HG02759 (cell line): ENCODE measurements around the gene SPDYC.

Experiments used
- ATAC-seq: cut with Tn5 transposase; IDR thresholded peaks from one replicate; pipeline ENCODE4 v1.9.1; 2021; ENCODE audit warnings: mild to moderate bottlenecking, moderate library complexity; ENCODE audit not compliant: unreplicated experiment

SPDYC gene

GRCh38 chr11:65205602-65205967 is 35.6 kb downstream of the SPDYC start:
- ATAC-seq = no peak

DNA sequence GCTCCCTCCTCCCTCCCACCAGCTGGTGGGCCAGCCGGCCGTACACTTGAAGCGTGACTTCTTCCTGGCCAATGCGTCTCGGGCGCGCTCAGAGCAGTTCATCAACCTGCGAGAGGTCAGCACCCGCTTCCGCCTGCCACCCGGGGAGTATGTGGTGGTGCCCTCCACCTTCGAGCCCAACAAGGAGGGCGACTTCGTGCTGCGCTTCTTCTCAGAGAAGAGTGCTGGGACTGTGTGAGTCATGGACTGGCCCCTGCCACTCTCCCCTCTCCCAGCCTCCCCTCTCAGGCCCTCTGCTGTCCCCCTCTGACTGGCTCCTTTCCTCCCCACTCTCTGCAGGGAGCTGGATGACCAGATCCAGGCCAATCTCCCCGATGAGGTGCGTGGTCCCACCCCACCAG is 36.4 kb downstream of the SPDYC start:
- no peak for ATAC-seq

DNA sequence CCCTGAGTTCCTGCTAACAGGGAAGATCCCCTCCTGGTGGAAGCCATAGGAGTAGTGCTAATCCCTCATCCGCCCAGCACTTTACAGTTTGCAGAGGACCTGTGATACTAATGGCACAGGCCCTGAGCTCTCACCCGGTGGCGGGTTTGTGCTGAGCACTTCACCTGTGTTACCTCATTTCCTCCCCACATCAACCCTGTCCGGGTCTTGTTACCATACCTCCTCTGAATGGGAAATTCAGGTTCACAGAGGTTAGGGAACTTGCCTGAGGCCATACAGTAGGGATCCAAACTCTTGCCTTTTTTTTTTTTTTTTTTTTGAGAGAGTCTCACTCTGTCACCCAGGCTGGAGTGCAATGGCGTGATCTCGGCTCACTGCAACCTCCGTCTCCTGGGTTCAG is 36.9 kb downstream of the SPDYC start:
- ATAC-seq = no peak

DNA sequence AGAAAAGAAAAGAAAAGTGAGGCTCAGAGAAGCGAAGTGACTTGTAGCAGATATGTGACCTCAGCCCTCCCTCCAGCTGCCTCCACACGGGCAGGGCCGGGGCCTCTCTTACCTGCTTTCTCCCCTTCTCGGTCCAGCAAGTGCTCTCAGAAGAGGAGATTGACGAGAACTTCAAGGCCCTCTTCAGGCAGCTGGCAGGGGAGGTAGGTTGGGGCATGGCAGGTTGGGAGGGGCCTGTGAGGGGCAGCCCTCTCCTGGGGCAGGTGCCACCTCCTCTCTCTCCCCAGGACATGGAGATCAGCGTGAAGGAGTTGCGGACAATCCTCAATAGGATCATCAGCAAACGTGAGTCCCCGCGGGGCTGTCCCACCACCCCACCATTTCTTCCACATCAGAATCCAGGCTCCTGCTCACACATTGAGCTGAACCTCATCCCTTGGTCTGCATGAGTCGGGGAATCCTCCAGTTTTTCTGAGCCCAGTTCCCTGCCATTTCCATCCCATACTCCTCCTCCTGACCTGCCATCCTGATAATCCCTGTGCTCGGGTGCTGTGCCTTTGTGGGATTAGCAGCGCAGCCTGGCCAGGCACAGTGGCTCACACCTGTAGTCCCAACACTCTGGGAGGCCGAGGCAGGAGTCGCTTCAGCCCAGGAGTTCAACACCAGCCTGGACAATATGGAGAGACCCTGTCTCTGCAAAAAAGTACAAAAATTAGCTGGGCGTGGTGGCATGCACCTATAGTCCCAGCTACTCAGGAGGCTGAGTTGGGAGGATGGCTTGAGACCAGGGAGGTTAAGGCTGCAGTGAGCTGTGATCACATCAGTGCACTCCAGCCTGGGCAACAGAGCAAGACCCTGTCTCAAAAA is 38.1 kb downstream of the SPDYC start:
- no peak for ATAC-seq

DNA sequence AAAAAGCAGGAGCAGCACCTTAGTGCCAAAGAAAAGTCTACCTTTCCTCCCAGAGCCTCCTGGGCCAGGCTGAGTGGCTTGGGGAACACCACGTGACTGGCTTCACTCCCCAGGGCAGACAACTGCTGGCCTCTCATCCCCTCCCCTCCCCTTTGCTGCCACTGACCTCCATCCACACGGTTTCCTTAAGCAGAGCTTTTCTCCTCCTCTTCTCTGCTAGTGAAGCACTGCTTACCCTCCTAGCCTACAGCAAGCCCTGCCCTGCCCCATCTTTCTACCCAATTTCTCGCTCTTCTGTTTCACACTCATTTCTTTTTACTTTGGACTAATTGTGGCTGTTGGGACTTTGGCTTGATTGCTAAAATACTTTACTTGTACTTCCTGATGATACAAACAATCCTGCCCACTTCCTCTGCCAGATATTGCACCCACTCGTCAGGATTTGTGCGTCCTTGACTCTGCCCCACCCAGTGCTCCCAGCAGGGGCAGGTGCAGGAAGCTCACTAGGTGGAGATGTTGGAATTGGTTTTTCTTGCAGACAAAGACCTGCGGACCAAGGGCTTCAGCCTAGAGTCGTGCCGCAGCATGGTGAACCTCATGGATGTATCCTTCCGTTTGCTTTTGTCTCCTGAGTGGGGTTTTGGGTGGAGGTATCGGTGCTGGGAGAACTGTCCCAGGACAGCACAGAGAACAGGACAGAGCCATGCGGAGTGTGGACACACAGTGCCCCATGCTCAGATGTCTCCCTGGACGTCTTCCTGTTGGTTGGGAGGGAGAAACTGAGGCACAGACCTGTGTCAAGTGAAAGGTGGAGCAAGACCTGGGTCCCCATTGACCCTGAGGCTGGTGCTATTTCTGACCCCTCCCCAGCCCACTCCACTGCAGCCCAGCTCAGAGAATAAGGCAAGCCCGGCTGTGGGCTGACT is 39.0 kb downstream of the SPDYC start:
- ATAC-seq = no peak

DNA sequence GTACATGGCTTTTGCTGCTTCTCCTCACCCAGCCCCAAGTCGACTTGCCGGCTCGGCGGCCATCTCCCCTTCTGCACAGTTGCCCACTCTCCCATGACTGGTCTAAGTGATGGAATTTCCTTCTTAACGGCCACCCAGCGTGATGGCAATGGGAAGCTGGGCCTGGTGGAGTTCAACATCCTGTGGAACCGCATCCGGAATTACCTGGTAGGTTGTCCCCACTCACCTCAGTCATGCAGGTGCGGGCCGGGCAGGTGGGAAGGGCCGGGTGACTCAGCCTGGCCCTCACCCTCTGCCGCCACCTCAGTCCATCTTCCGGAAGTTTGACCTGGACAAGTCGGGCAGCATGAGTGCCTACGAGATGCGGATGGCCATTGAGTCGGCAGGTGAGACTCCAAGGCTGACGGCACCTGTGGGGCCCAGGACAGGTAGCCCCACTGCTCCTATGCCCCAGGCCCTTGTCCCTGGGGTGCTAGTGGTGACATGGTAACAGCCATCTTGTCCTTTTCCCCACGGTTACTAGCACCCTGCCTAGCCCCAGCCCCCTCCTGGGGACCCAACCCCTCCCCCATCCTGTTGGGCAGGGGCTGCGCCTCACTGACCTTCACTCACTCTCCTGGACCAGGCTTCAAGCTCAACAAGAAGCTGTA is 39.8 kb downstream of the SPDYC start:
- no peak for ATAC-seq

DNA sequence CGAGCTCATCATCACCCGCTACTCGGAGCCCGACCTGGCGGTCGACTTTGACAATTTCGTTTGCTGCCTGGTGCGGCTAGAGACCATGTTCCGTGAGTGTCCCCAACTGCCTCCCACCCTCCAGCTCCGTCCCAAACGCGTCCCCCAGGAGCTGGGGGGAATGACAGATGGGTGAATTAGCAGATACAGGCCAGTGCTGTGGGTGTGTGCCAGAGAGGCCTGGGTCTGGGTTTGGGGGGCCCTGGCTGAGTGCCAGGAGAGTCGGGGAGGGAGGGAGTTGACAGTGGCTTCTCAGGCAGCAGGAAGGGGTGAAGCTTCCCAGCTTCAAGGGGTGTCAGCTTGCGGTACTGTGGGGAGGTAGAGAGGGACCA is 40.3 kb downstream of the SPDYC start:
- ATAC-seq = no peak

DNA sequence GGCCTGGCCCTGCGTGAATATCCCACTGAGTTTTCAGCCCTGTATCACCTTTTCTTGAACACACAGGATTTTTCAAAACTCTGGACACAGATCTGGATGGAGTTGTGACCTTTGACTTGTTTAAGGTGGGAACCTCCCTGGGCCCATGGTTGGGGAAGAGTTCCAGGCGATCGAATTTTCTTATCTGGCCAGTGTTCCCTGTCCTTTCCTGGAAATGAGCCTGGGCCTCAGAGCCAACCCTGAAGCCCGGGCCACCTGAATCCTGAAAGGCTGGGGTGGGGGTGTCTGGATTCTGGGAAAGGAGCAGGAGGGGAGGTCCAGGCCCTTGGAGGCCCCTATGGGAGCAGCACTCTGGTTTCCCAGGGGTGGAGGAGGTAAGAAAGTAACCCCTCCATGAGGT is 40.7 kb downstream of the SPDYC start:
- no peak for ATAC-seq

- no peak for ATAC-seq
Measured at GRCh38 chr11:65211293-65212105, 41.5 kb downstream of the SPDYC start.

GRCh38 chr11:65212226-65212801 is 42.3 kb downstream of the SPDYC start:
- ATAC-seq = no peak

DNA sequence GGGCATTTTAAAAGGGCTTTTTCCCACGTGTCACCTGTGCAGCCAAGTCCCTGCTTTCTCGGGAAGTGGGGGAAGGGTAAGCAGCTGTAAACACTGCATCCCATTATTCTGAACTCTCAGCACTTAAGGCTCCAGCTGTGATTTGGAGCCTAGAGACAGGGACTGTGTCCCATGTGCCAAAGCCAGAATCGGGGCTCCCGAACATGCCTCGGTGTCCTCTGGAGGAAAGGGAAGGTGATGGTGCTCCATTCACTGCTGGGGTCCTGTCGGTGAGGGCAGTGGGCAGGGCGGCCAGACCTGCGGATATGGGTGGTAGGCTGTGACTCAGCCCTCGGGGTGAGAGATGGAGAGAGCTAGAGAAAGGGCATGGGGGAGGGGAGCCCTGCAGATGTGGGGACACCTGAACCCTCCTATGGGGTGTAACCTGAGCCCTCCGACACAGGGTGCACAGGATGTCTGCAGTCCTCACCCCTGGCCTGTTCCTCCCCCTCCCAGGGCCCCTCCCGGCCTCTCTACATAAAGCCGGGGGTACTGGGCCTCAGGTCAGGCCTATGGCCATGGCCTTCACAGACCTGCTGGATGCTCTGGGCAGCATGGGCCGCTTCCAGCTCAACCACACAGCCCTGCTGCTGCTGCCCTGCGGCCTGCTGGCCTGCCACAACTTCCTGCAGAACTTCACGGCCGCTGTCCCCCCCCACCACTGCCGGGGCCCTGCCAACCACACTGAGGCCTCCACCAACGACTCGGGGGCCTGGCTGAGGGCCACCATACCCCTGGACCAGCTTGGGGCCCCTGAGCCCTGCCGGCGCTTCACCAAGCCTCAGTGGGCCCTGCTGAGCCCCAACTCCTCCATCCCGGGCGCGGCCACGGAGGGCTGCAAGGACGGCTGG is 43.5 kb downstream of the SPDYC start:
- ATAC-seq = no peak

GRCh38 chr11:65214212-65214845 is 44.3 kb downstream of the SPDYC start:
- no peak for ATAC-seq

GRCh38 chr11:65215441-65216076 is 45.5 kb downstream of the SPDYC start:
- ATAC-seq = no peak

DNA sequence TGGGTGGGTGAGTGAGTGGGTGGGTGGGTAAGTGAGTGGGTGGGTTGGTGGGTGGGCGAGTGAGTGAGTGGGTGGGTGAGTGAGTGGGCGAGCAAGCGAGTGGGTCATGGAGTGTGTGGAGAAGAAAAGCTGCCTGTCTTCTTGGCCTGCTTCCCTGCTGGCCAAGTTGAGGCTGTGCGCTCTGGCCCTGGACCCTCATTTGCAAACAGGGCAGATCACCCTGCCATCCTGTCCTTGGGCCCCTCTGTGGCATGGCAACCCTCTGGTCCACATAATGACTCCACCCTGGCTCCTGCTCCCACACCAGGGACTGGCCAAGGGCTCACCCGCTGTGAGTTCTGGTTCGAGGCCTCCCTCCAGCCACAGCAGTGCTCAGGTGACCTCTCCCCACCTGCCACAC is 46.8 kb downstream of the SPDYC start:
- ATAC-seq = no peak

DNA sequence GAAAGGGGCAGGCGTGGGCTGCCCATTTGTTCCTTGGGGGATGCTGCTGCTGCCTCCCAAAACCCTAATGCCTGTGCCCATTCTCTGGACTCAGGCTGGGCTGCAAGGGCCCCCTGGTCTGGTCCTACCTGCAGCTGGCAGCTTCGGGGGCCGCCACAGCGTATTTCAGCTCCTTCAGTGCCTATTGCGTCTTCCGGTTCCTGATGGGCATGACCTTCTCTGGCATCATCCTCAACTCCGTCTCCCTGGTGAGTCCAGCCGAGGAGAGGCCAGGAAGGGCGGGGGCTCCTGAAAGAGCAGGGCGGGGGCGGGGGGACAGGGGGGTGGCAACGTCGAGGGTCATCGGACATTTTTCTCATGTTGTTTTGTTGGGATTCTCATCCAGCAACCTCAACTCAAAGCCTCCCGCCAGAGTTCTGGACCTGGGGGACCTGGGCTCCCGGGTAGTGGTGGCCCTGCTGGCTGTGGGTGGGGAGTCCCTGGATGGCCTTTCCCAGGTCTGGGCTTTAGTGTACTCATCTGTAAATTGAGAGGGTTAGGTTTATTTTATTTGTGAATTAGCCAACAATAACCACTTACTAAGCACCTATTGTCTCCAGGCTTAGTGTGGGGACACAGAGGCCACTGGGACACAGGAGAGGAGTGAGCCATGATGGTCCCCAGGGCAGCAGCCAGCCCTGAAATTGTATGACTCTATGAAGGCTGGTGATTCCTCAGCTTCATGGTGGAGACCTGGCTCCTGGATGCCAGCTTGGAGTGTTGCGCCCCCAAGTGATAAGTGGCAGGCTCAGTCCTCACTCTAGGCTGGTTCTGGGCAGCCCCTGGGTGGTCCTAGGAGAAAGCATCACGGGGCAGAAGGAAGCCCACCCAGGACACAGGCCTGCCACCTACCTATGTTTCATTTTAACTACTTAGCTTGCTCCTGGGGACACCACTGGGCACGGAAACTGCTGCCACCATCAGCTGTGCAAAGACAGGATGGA is 47.7 kb downstream of the SPDYC start:
- no peak for ATAC-seq

DNA sequence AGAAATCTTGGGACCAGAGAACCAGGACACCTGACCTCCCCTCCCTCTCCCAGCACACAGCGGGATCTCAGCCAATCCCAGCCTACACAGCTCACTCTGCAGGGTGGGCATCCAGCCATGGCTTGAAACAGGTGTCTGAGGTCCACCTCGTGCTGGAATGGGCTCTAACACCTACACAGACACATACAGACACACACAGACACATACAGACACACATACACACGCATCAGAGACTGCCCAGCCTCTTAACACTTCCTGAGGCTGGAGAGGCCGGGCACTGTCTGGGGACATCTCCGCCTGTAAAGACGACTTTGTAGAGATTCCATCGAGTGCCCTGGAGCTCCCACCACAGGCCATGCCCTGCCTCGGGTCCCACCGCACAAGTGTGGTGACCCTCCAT is 48.4 kb downstream of the SPDYC start:
- no peak for ATAC-seq

DNA sequence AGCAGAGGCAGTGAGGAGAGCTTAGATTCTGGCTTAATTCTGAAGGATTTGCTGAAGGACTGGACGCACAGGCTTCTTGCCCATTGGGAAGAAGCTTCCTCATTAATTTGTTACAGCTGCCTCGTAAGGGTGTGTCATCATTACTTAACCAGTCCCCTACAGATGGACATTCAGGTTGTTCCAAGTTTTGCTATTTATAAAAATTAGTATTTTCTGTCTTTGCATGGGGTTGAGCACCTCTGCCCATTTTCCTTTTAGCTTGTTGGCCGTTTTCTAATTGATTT is 49.8 kb downstream of the SPDYC start:
- ATAC-seq = no peak
